ENCODE data around the gene GPR107.

GPR107 gene

DNA sequence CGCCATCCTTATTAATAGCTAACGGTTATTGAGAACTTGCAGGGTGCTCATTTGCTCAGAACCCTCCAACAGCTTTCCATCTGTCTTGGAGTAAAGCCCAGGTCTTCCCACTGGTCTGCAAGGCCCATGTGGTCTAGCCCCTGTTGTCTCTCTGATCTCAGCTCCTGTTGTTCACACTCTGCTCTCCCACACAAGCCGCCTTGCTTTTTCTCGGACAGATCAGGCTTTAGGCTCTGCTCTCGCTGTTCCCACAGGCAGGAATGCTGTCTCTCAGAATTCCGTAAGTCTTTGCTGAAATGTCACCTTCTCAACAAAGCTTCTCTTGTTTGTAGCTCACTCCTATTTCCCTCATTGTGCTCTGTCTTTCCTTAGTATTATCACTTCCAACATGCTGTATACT is 34.3 kb downstream of the GPR107 start:
- TF ChIP-seq, protein P1, sequence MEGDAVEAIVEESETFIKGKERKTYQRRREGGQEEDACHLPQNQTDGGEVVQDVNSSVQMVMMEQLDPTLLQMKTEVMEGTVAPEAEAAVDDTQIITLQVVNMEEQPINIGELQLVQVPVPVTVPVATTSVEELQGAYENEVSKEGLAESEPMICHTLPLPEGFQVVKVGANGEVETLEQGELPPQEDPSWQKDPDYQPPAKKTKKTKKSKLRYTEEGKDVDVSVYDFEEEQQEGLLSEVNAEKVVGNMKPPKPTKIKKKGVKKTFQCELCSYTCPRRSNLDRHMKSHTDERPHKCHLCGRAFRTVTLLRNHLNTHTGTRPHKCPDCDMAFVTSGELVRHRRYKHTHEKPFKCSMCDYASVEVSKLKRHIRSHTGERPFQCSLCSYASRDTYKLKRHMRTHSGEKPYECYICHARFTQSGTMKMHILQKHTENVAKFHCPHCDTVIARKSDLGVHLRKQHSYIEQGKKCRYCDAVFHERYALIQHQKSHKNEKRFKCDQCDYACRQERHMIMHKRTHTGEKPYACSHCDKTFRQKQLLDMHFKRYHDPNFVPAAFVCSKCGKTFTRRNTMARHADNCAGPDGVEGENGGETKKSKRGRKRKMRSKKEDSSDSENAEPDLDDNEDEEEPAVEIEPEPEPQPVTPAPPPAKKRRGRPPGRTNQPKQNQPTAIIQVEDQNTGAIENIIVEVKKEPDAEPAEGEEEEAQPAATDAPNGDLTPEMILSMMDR (IDR thresholded peaks at IDR 0.05): no peak
- Histone ChIP-seq H3K36me3 (peaks cover 68% of the 10 kb centered on the region), H3K4me3 (ENCODE audit: low read depth in 1 of 2, low read length in 1 of 2) (no peak overlapping the region), H3K4me1 (ENCODE audit: control insufficient read depth in 1 of 2, insufficient read depth in 1 of 2, low read depth in 1 of 2, low read length in 1 of 2) (no peaks in the 10 kb centered on the region), H3K27me3 (no peaks in the 10 kb centered on the region), H3K27ac (no peak overlapping the region), H3K9me3 (no peaks in the 10 kb centered on the region)

DNA sequence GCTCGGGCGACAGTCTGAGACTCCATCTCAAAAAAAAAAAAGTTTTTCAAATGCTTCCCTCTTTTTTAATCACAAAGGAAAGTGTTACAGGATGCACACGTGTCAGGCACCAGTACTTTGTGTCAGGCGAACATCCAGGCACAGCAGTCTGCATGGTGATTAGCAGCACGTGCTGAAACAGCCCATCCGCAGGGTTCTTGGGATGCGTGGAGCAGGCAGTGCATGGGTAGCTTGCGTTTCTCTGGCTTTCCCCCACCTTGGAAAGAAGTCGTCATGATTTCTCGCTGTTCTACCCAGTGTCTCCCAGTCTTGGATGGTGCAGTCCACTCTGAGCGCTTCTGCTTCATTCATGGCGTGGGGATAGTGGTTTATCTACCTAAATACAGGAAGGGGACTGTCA is 35.4 kb downstream of the GPR107 start:
- Histone ChIP-seq H3K36me3 (peaks cover 68% of the 10 kb centered on the region), H3K27ac (no peak overlapping the region), H3K4me3 (ENCODE audit: low read depth in 1 of 2, low read length in 1 of 2) (no peak overlapping the region), H3K9me3 (no peaks in the 10 kb centered on the region), H3K4me1 (ENCODE audit: control insufficient read depth in 1 of 2, insufficient read depth in 1 of 2, low read depth in 1 of 2, low read length in 1 of 2) (no peaks in the 10 kb centered on the region), H3K27me3 (no peaks in the 10 kb centered on the region)
- TF ChIP-seq, protein P1 (IDR thresholded peaks at IDR 0.05): no peak

DNA sequence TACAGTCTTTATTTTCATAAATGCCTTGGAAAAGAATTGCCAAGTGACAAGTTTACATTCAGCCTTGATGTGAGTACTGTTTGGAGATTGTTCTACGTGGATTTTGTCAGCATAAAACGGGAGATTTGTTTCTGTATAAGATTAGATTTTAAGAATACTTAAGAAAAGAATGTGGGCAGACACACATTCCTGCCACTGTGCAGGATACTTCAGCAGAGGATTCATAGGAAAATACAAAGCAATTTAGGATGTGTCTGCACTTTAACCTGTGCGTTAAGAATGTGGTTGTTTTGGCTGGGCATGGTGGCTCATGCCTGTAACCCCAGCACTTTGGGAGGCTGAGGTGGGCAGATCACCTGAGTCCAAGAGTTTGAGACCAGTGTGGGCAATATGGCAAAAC is 37.2 kb downstream of the GPR107 start:
- Histone ChIP-seq H3K27me3 (no peaks in the 10 kb centered on the region), H3K4me3 (ENCODE audit: low read depth in 1 of 2, low read length in 1 of 2) (no peak overlapping the region), H3K9me3 (no peaks in the 10 kb centered on the region), H3K4me1 (ENCODE audit: control insufficient read depth in 1 of 2, insufficient read depth in 1 of 2, low read depth in 1 of 2, low read length in 1 of 2) (no peaks in the 10 kb centered on the region), H3K27ac (no peak overlapping the region), H3K36me3 (peaks cover 77% of the 10 kb centered on the region)
- TF ChIP-seq, protein P1 (IDR thresholded peaks at IDR 0.05): no peak

DNA sequence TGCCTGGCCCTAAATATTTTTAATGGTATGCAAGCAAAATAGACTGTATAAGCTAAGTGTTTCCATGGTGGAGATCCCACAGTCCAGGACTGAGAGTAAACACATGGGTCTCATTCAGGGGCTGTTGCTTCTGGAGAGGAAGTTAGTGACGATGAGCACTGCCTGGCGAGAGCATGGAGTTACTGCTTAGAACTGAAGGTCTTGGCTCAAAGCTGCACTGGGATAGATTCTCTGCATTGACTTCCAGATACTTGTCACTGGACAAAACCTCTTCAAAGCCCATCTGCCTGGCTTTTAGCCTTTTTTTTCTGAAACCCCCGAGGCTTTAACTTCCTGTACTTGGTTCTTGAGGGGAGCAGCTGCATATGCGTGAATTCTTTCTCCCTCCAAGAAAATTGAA is 39.2 kb downstream of the GPR107 start:
- H3K27me3 ChIP-seq: no peaks in the 10 kb centered on the region
- no peaks in the 10 kb centered on the region for H3K4me1 ChIP-seq (ENCODE audit: control insufficient read depth in 1 of 2, insufficient read depth in 1 of 2, low read depth in 1 of 2, low read length in 1 of 2)
- H3K27ac ChIP-seq: no peak overlapping the region
- H3K4me3 ChIP-seq (ENCODE audit: low read depth in 1 of 2, low read length in 1 of 2): no peak overlapping the region
- peaks cover 77% of the 10 kb centered on the region for H3K36me3 ChIP-seq
- TF ChIP-seq, protein P1 (IDR thresholded peaks at IDR 0.05): no peak
- no peaks in the 10 kb centered on the region for H3K9me3 ChIP-seq

DNA sequence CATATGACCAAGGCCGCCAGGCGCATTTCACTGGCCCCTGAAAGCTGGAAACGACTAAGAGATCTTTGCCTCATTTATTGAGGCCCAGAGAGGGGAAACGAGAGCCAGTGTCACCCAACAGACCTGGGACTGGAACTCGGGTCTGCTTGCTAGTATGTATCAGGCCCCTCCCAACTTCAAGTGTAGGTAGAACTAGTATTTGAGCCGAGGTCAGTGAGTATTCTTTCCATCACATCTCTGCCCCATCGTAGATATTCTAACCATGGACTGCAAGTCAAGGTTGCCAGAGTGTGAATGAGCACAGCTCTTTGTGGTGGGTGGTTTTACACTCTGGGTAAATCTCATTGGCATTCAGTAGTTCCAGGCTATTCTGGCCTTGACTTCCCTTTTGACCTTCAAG is 42.2 kb downstream of the GPR107 start:
- TF ChIP-seq, protein P1 (IDR thresholded peaks at IDR 0.05): no peak
- no peak overlapping the region for H3K27ac ChIP-seq

DNA sequence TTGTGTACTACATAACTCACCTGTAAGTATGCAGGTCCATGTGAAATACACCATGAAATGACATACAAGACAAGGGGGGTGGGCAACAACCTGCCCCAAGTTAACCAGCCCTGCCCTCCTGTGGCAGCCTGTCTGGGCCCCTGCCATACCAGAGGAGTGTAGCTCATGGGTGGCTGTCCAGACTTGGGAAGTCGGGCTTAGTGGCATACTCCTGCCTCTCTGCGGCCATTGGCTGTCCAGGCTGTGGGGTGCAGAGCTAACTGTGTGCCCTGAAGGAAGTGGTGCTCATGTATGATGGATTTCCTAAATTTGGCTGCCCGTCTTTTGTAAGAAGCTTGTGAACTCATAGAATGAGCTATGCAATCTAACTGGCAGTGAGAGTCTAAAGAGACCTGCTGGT is 47.0 kb downstream of the GPR107 start:
- no peak overlapping the region for H3K4me3 ChIP-seq (ENCODE audit: low read depth in 1 of 2, low read length in 1 of 2)
- H3K27ac ChIP-seq: no peak overlapping the region
- no peaks in the 10 kb centered on the region for H3K4me1 ChIP-seq (ENCODE audit: control insufficient read depth in 1 of 2, insufficient read depth in 1 of 2, low read depth in 1 of 2, low read length in 1 of 2)
- no peaks in the 10 kb centered on the region for H3K9me3 ChIP-seq
- TF ChIP-seq, protein P1 (IDR thresholded peaks at IDR 0.05): no peak
- no peaks in the 10 kb centered on the region for H3K27me3 ChIP-seq
- peaks cover 96% of the 10 kb centered on the region for H3K36me3 ChIP-seq

More for the DNA sequence above, 42.2 kb downstream of the GPR107 start:
- Histone ChIP-seq H3K4me3 (ENCODE audit: low read depth in 1 of 2, low read length in 1 of 2) (no peak overlapping the region), H3K4me1 (ENCODE audit: control insufficient read depth in 1 of 2, insufficient read depth in 1 of 2, low read depth in 1 of 2, low read length in 1 of 2) (no peaks in the 10 kb centered on the region), H3K9me3 (no peaks in the 10 kb centered on the region), H3K36me3 (peaks cover 87% of the 10 kb centered on the region), H3K27me3 (no peaks in the 10 kb centered on the region)

All from neutrophil (primary cell).